Chondrocyte (in vitro differentiated cells): ENCODE data around the gene MRAS. TPM values are rescaled to one million over a fixed set of nuclear protein-coding genes. Genes with fewer than 3 reads are reported as not detected.

Experiments
- total RNA-seq: library from RNA; stranded (reverse); gene quantifications from 3 replicates; pipeline ENCODE4 v1.2.1, GENCODE V29; 2021

MRAS gene
- total RNA-seq, 1 donor from 2014 or later = 68.4 TPM

Other genes with a start within 250 kb of the MRAS start
- 23.0 to 42.1 TPM (median 25.5 TPM) in 3 replicates for gene DZIP1L, start 233.0 kb upstream of the MRAS start, total RNA-seq
- gene A4GNT, start 216.2 kb upstream of the MRAS start, total RNA-seq = not detected in 3 replicates
- gene DBR1, start 173.7 kb upstream of the MRAS start, total RNA-seq = 13.2 to 16.2 TPM (median 14.9 TPM) in 3 replicates
- gene ARMC8, start 161.3 kb upstream of the MRAS start, total RNA-seq = 34.2 to 45.2 TPM (median 40.6 TPM) in 3 replicates
- not detected in 3 replicates for gene NME9, start 18.7 kb upstream of the MRAS start, total RNA-seq
- gene ESYT3, start 86.0 kb downstream of the MRAS start, total RNA-seq = 0.39 to 0.70 TPM (median 0.54 TPM) in 3 replicates
- 11.4 to 12.9 TPM (median 12.8 TPM) in 3 replicates for gene CEP70, start 245.7 kb downstream of the MRAS start, total RNA-seq